Measurements from ENCODE around the gene S100A14. TPM values are rescaled to one million over a fixed set of nuclear protein-coding genes. Genes with fewer than 3 reads are reported as not detected.

S100A14 gene
- total and polyA plus RNA-seq, 5 experiments from 2014 or later, result not detected

GRCh38 chr1:153612111-153612754, 3.9 kb downstream of the S100A14 start:
- no peak for ATAC-seq
- H3K27ac Mint-ChIP-seq, result peak overlapping the region in 2 of 10 donors; percentile 21 to 37
- POLR2A ChIA-PET, result interaction anchor here (0.7 kb wide), 1 partner anchor 37 kb away, joined by 4 read pairs; no protein-coding TSS in a partner anchor
- no peaks in the 10 kb centered on the region for H3K9me3 Mint-ChIP-seq
- no peaks in the 10 kb centered on the region for H3K4me1 Mint-ChIP-seq
- no peak overlapping the region for H3K4me3 Mint-ChIP-seq
- no peaks in the 10 kb centered on the region for H3K36me3 Mint-ChIP-seq
- no peak for DNase-seq
- H3K27me3 Mint-ChIP-seq, result no peaks in the 10 kb centered on the region

GRCh38 chr1:153611356-153611755, 4.8 kb downstream of the S100A14 start:
- no peaks in the 10 kb centered on the region for H3K4me1 Mint-ChIP-seq
- no peaks in the 10 kb centered on the region for H3K36me3 Mint-ChIP-seq
- H3K27me3 Mint-ChIP-seq, result no peaks in the 10 kb centered on the region
- DNase-seq (no peak), ATAC-seq (no peak)
- no peak overlapping the region for H3K4me3 Mint-ChIP-seq
- H3K9me3 Mint-ChIP-seq, result no peaks in the 10 kb centered on the region
- no peak overlapping the region for H3K27ac Mint-ChIP-seq
- POLR2A ChIA-PET, result no interaction called here

- Mint-ChIP-seq H3K36me3 (no peaks in the 10 kb centered on the region), H3K27me3 (no peaks in the 10 kb centered on the region), H3K4me3 (no peak overlapping the region), H3K27ac (no peak overlapping the region), H3K9me3 (no peaks in the 10 kb centered on the region), H3K4me1 (no peaks in the 10 kb centered on the region)
- POLR2A ChIA-PET, result no interaction called here
- ATAC-seq (no peak), DNase-seq (no peak)
These were observed 5.3 kb downstream of the S100A14 start for GRCh38 chr1:153610811-153611301.

GRCh38 chr1:153610334-153610733, 5.8 kb downstream of the S100A14 start:
- POLR2A ChIA-PET, result no interaction called here
- no peak for DNase-seq
- H3K4me1 Mint-ChIP-seq, result no peaks in the 10 kb centered on the region
- no peak for ATAC-seq
- no peaks in the 10 kb centered on the region for H3K27me3 Mint-ChIP-seq
- H3K9me3 Mint-ChIP-seq, result no peaks in the 10 kb centered on the region
- H3K36me3 Mint-ChIP-seq, result no peaks in the 10 kb centered on the region
- no peak overlapping the region for H3K27ac Mint-ChIP-seq
- no peak overlapping the region for H3K4me3 Mint-ChIP-seq

- no peaks in the 10 kb centered on the region for H3K27me3 Mint-ChIP-seq
- no peaks in the 10 kb centered on the region for H3K4me1 Mint-ChIP-seq
- H3K27ac Mint-ChIP-seq, result no peak overlapping the region
- ATAC-seq (no peak), DNase-seq (no peak)
- no peaks in the 10 kb centered on the region for H3K9me3 Mint-ChIP-seq
- no peaks in the 10 kb centered on the region for H3K36me3 Mint-ChIP-seq
- H3K4me3 Mint-ChIP-seq, result peak overlapping the region in 1 of 10 donors; percentile 52
- POLR2A ChIA-PET, result no interaction called here
These were observed 6.6 kb downstream of the S100A14 start for GRCh38 chr1:153609585-153609907.

GRCh38 chr1:153608742-153609584, 7.2 kb downstream of the S100A14 start:
- Mint-ChIP-seq H3K27ac (peak overlapping the region in 1 of 10 donors; percentile 28), H3K27me3 (no peaks in the 10 kb centered on the region), H3K9me3 (no peaks in the 10 kb centered on the region), H3K4me3 (no peak overlapping the region), H3K4me1 (no peaks in the 10 kb centered on the region), H3K36me3 (no peaks in the 10 kb centered on the region)
- ATAC-seq (no peak), DNase-seq (no peak)
- POLR2A ChIA-PET, result no interaction called here

GRCh38 chr1:153608089-153608682, 7.9 kb downstream of the S100A14 start:
- POLR2A ChIA-PET, result no interaction called here

GRCh38 chr1:153607381-153607780, 8.7 kb downstream of the S100A14 start:
- DNase-seq (no peak), ATAC-seq (no peak)
- Mint-ChIP-seq H3K9me3 (no peaks in the 10 kb centered on the region), H3K27ac (peak overlapping the region in 1 of 10 donors; percentile 22), H3K4me3 (no peak overlapping the region), H3K36me3 (no peaks in the 10 kb centered on the region), H3K4me1 (peaks cover 0 to 5% (median 3%) of the 10 kb centered on the region in 4 donors), H3K27me3 (no peaks in the 10 kb centered on the region)
- POLR2A ChIA-PET, result no interaction called here

More at GRCh38 chr1:153608089-153608682, 7.9 kb downstream of the S100A14 start:
- no peak overlapping the region for H3K4me3 Mint-ChIP-seq
- H3K27me3 Mint-ChIP-seq, result no peaks in the 10 kb centered on the region
- H3K27ac Mint-ChIP-seq, result peak overlapping the region in 2 of 10 donors; percentile 28 to 59
- no peak for DNase-seq
- ATAC-seq, result no peak
- no peaks in the 10 kb centered on the region for H3K36me3 Mint-ChIP-seq
- H3K9me3 Mint-ChIP-seq, result no peaks in the 10 kb centered on the region
- no peaks in the 10 kb centered on the region for H3K4me1 Mint-ChIP-seq

GRCh38 chr1:153606194-153606593, 9.9 kb downstream of the S100A14 start:
- H3K36me3 Mint-ChIP-seq, result no peaks in the 10 kb centered on the region
- no peak overlapping the region for H3K4me3 Mint-ChIP-seq
- H3K4me1 Mint-ChIP-seq, result peaks cover 0 to 11% (median 7%) of the 10 kb centered on the region in 4 donors
- H3K27ac Mint-ChIP-seq, result no peak overlapping the region
- no peaks in the 10 kb centered on the region for H3K9me3 Mint-ChIP-seq
- DNase-seq, result no peak
- POLR2A ChIA-PET, result no interaction called here
- ATAC-seq, result no peak
- no peaks in the 10 kb centered on the region for H3K27me3 Mint-ChIP-seq

- H3K27me3 Mint-ChIP-seq, result no peaks in the 10 kb centered on the region
- POLR2A ChIA-PET, result no interaction called here
- no peak for ATAC-seq
- H3K27ac Mint-ChIP-seq, result peak overlapping the region in 2 of 10 donors; percentile 9 to 39
- no peaks in the 10 kb centered on the region for H3K36me3 Mint-ChIP-seq
- H3K9me3 Mint-ChIP-seq, result no peaks in the 10 kb centered on the region
- no peak for DNase-seq
- no peak overlapping the region for H3K4me3 Mint-ChIP-seq
- peaks cover 5 to 30% (median 18%) of the 10 kb centered on the region in 4 donors for H3K4me1 Mint-ChIP-seq
These were observed 13.4 kb downstream of the S100A14 start for GRCh38 chr1:153602749-153603148.

GRCh38 chr1:153599847-153600246, 16.3 kb downstream of the S100A14 start:
- Mint-ChIP-seq H3K27me3 (no peaks in the 10 kb centered on the region), H3K36me3 (no peaks in the 10 kb centered on the region), H3K9me3 (no peaks in the 10 kb centered on the region), H3K4me1 (peaks cover 5 to 38% (median 19%) of the 10 kb centered on the region in 4 donors), H3K4me3 (no peak overlapping the region), H3K27ac (no peak overlapping the region)
- POLR2A ChIA-PET, result interaction anchor here (0.6 kb wide), 1 partner anchor 23 kb away, joined by 4 read pairs; no protein-coding TSS in a partner anchor
- ATAC-seq (no peak), DNase-seq (no peak)

- Mint-ChIP-seq H3K27me3 (no peaks in the 10 kb centered on the region), H3K4me3 (no peak overlapping the region), H3K27ac (peak overlapping the region in 9 of 10 donors; percentile 1 to 81 (median 73)), H3K36me3 (no peaks in the 10 kb centered on the region), H3K9me3 (no peaks in the 10 kb centered on the region), H3K4me1 (peaks cover 5 to 38% (median 19%) of the 10 kb centered on the region in 4 donors)
- POLR2A ChIA-PET, result interaction anchor here (1.3 kb wide), 1 partner anchor 35 kb away, joined by 5 read pairs; the partner anchor contains the start of gene CHTOP
- ATAC-seq (peak; percentile 91 to 92), DNase-seq (peak in 3 of 10 donors; percentile 22 to 28 (median 25))
These were observed 17.6 kb downstream of the S100A14 start for GRCh38 chr1:153598309-153599172.
